GM21367 (cell line): ENCODE data around the gene CNOT11.
A peak's percentile ranks its signal among the peaks of the same experiment; 100 is the strongest.

ENCODE experiments used
- ATAC-seq: cut with Tn5 transposase; IDR thresholded peaks from one replicate; pipeline ENCODE4 v1.9.1; 2021; ENCODE audit not compliant: unreplicated experiment

CNOT11 gene

DNA sequence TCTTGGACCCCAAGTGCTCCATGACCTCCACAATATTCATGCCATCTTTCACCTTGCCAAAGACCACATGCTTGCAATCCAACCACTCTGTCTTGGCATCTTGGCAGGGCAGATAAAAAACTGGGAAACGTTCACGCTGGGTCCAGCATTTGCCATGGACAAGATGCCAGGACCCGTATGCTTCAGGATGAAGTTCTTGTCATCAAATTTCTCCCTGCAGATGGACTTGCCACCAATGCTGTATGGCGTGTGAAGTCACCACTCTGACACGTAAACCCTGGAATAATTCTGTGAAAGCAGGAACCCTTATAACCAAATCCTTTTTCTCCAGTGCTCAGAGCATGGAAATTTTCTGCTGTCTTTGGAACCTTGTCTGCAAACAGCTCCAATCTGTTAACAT lies 21.5 kb downstream of the CNOT11 start:
- no peak for ATAC-seq

DNA sequence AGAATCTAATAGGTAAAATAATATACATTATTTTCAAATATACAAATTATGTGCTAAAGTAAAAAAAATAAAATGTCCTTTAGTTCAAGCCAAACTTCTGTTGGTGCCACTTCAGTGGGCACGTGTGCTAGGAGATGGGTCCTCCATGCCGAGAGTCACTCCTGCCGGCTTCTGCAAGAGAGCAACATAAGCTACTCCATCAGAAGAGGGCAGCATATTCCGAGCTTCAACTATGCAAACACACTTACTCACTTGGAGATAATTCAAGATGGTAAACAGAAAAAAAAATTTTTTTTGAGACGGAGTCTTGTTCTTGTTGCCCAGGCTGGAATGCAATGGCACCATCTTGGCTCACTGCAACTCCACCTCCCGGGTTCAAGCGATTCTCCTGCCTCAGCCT lies 24.4 kb downstream of the CNOT11 start:
- no peak for ATAC-seq

DNA sequence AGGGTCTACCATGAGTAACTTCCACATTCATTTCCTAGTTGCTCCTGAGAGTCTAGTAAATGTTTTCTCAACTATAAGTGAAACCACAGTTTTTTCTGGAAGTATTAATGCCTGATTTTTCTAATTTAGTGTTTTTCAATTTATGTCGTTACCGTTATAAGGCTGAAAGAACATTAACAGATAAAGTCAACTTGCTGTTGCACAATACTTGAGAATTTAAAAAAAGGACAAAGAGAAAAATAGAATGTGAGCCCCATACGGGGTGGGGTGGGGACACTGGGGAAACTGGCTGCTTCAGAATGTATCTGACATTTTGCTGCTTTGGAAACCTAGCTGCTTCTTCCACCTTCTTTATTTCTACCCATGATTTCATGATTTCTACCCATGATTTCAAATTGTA lies 26.2 kb downstream of the CNOT11 start:
- no peak for ATAC-seq

GRCh38 chr2:101281482-101281881 lies 28.8 kb downstream of the CNOT11 start:
- no peak for ATAC-seq

DNA sequence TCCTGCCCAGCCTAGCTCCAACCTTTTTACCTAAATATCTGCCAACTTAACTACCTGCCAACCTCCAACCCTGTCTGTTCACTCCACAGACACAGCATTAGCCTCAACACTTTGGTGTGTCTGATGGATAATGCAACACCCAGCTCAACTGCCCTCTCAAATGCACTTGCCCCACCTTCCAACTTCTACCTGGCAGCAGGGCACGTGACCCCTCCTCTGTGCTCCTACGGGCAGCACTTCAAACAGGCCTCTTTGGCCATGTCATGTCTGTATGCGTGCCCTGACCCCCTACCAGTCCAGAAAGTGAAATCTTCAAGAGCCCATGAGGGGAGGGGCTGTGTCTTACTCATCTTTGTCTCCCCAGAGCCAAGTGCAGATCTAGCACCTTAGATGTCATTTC lies 30.3 kb downstream of the CNOT11 start:
- ATAC-seq = no peak

DNA sequence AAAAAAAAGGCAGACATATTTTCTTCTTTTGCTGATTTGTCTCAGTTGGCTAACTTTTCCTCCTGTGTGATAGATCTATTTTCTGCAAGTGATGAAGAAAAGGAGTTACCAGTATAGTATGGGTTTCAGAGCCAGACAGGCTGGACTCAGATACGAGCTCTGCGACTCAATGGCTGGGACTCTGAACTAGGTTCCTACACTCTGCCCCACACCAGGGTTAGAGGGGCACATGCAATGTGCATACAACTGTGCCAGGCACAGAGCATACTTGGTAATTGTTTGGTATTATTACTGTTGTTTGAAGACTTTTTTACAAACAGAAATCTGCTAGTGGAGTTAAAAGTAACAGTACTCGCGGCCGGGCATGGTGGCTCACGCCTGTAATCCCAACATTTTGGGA lies 34.0 kb downstream of the CNOT11 start:
- no peak for ATAC-seq

- ATAC-seq = no peak
These were observed 34.6 kb downstream of the CNOT11 start for GRCh38 chr2:101287303-101287702.

DNA sequence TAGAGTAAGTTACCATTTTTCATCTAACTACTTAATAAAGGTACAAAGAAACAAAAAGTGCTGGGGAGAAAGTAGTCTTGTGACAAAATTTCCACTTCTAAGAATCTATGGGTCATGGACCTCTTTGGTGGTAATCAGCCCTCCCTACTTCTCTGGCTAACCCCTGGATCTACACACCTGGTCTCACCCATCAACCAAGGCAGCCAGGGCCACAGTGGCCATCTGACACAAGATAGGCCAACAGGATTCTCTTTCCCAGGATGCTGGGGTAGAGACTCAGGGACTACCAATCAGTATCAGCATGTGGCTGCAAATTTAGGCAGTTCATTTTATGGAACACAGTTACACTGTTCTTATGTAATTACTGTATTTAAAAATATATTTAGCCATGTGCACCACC lies 38.0 kb downstream of the CNOT11 start:
- ATAC-seq = no peak

DNA sequence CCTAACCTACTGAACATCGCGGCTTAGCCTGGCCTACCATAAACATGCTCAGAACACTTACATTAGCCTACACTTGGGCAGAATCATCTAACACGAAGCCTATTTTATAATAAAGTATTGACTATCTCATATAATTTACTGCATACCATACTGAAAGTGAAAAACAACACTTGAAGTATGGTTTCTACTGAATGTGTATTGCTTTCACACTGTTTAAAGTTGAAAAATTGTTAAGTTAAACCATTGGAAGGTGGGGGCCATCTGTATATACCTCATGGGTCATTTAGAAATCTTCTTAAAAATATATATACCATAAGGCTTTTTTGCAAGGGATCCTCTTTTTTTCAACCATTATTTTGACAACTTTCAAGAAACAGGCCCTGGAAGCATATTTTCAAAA lies 39.3 kb downstream of the CNOT11 start:
- ATAC-seq = no peak

DNA sequence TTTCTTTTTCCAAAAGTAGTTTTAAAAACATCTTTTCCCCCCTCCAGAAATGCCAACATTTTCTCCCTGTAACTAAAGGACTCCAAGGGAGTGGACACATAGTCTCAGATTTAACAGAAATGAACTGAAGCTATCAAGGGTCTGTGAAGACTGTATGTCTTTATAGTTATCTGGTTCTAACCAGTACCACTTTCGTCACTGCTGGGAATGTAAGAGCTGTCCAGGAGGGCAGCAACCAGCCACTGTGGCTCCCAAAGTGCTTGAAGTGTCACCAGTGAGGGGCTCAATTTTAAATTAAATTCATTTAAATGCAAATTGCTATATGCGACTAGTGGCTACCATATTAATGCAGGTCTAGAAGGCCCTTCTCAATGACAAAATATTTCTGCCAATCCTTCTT lies 40.9 kb downstream of the CNOT11 start:
- no peak for ATAC-seq

GRCh38 chr2:101294861-101295260 lies 42.2 kb downstream of the CNOT11 start:
- no peak for ATAC-seq

DNA sequence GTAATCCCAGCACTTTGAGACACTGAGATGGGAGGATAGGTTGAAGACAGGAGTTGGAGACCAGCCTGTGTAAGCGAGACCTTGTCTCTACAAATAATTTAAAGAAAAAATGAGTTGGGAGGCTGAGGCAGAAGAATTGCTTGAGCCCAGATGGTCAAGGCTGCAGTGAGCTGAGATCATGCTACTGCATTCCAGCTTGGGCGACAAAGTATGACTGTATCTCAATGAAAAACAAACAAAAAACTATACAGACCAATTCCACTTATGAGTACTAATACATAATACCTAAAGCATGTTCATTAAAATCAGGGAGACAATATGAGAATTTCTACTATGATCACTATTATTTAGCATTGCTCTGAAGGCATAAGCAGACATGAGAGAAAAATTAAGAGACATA lies 43.2 kb downstream of the CNOT11 start:
- ATAC-seq = no peak

DNA sequence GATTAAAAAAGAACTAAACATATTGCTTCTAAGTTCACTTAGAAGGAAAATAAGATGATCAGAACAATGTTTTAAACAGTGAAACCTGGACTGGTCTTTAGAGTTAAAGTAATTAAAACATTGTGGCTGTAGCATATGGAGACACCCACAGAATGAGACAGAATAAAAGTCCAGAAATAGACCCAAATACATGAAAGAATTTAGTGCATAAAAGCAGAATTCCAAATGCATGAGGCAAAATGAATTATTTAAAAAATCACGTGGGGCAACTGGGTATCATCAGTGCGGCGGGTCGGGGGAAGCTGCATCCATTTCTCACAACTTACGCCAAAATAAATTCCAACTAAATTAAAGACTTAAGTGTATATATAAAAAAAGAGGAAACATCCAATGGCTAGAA lies 43.7 kb downstream of the CNOT11 start:
- ATAC-seq = no peak

GRCh38 chr2:101297383-101297782 lies 44.7 kb downstream of the CNOT11 start:
- no peak for ATAC-seq

DNA sequence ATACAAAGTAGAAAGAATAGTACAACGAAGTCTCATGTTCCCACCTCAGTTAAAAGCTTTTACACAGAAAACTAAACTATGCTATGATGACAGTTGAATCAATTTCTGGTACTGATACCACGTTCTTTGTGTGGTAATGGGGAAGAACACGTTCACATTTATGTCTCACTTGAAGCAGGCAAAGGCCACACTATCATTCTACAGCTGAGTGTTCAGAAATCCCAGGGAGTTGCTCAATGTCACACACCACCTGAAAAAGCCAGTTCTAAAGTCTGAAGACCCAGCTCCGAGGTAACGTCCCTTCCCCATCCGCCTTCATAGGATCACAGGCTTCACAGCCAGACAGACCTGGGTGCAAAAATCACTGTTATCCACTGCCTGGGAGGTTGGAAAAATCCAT lies 46.9 kb downstream of the CNOT11 start:
- ATAC-seq = no peak

GRCh38 chr2:101300164-101300563 lies 47.5 kb downstream of the CNOT11 start:
- no peak for ATAC-seq

- no peak for ATAC-seq
These were observed 48.1 kb downstream of the CNOT11 start for GRCh38 chr2:101300836-101301235.

- ATAC-seq = no peak
These were observed 49.3 kb downstream of the CNOT11 start for GRCh38 chr2:101302016-101302415.

GRCh38 chr2:101303688-101304087 lies 51.0 kb downstream of the CNOT11 start:
- no peak for ATAC-seq

DNA sequence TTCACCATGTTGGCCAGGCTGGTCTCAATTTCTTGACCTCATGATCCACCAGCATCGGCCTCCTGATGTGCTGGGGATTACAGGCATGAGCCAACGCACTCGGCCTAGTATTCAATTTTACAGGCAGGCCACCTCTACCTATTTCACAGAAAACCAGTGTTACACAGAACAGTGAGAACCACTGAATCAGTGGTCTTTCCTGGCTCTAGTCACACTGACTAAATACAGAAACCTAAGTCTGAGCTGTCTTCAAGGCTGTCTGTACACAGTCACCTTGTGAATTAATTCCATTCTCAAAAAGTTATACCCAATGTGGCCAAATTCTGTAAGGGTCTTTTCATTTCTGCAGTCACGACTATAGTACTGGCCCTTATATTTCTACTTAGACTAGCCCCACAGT lies 52.3 kb downstream of the CNOT11 start:
- ATAC-seq = no peak

DNA sequence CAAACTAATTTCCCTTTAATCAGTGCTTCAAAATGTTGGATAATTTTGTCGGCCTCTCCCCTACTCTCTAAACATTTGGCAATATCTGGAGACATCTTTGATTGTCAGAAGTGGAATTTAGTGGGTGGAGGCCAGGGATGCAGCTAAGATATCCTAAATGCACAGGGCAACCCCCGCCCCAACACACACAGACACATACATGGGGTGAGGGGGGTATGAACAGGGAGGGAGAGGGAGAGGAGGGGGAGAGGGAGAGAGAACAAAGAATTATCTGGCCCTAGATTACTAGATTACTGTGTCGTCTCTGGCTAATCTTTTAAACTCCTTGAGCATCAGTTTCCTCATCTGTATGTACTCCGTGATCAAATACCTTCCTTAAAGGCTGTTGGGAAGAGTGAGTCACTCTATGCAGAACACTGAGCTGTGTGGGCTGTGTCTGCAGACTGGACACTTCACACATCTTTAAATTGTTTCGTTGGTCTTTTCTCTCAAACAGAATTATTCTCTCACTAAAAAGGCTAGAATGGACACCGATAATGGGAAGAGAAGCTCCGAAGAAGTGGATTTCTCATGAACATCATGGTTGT lies 52.9 kb downstream of the CNOT11 start:
- no peak for ATAC-seq

- ATAC-seq = peak; percentile 6
These were observed 53.7 kb downstream of the CNOT11 start for GRCh38 chr2:101306410-101306809.

DNA sequence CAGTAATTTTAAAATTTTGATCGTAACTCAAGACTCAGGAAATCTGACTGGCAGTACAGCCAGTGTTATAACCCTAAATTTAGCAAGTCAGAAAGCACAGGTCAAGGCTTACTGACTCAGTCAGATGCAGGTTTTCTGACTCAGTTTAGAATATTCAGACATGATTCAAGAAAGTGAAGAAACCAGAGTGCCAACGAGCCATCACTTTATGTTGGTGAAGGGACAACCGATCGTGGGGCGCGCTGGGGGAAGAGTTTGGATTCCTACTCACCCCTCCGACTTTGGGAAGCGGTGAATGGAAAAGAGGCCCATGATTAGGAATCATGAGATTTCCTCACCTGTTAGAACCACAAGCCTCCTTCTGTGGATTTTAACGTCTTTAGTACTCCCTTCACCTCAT lies 54.8 kb downstream of the CNOT11 start:
- ATAC-seq = no peak

- no peak for ATAC-seq
These were observed 55.3 kb downstream of the CNOT11 start for GRCh38 chr2:101307950-101308431.
